ENCODE measurements around the gene RAC2. TPM values are rescaled to one million over a fixed set of nuclear protein-coding genes. Genes with fewer than 3 reads are reported as not detected.

The RAC2 gene
- total and polyA plus RNA-seq, 9 of the 15 experiments (the other 6 are each of a cell fraction or from before 2014, with no cell fraction given) = 22.7 to 103 (median 43.3) TPM

- TF ChIP-seq ARNT (IDR thresholded peaks at IDR 0.05) = no peak
- no peak for TF ChIP-seq ZFX (CRISPR knock-in tag; IDR thresholded peaks at IDR 0.05)
- no peak for TF ChIP-seq ZNF41 (CRISPR knock-in tag; conservative IDR thresholded peaks at IDR 0.05)
- TF ChIP-seq GABPA (tag; conservative IDR thresholded peaks at IDR 0.05; ENCODE audit: low read depth) = no peak
- TF ChIP-seq XRCC3 (IDR thresholded peaks at IDR 0.05) = no peak
- no peak for TF ChIP-seq PRDM10 (IDR thresholded peaks at IDR 0.05; ENCODE audit: partially characterized antibody)
- TF ChIP-seq RBM39 (optimal IDR thresholded peaks at IDR 0.05; ENCODE audit: low read depth, low read length) = no peak
- TF ChIP-seq BACH1 (tag; IDR thresholded peaks at IDR 0.05) = no peak
- TF ChIP-seq MCM5 (IDR thresholded peaks at IDR 0.05; ENCODE audit: low read depth) = no peak
- TF ChIP-seq STAG1 (CRISPR knock-in tag; IDR thresholded peaks at IDR 0.05; ENCODE audit: borderline replicate concordance) = no peak
- TF ChIP-seq ZNF23 (CRISPR knock-in tag; IDR thresholded peaks at IDR 0.05) = no peak
- TF ChIP-seq, protein P1, sequence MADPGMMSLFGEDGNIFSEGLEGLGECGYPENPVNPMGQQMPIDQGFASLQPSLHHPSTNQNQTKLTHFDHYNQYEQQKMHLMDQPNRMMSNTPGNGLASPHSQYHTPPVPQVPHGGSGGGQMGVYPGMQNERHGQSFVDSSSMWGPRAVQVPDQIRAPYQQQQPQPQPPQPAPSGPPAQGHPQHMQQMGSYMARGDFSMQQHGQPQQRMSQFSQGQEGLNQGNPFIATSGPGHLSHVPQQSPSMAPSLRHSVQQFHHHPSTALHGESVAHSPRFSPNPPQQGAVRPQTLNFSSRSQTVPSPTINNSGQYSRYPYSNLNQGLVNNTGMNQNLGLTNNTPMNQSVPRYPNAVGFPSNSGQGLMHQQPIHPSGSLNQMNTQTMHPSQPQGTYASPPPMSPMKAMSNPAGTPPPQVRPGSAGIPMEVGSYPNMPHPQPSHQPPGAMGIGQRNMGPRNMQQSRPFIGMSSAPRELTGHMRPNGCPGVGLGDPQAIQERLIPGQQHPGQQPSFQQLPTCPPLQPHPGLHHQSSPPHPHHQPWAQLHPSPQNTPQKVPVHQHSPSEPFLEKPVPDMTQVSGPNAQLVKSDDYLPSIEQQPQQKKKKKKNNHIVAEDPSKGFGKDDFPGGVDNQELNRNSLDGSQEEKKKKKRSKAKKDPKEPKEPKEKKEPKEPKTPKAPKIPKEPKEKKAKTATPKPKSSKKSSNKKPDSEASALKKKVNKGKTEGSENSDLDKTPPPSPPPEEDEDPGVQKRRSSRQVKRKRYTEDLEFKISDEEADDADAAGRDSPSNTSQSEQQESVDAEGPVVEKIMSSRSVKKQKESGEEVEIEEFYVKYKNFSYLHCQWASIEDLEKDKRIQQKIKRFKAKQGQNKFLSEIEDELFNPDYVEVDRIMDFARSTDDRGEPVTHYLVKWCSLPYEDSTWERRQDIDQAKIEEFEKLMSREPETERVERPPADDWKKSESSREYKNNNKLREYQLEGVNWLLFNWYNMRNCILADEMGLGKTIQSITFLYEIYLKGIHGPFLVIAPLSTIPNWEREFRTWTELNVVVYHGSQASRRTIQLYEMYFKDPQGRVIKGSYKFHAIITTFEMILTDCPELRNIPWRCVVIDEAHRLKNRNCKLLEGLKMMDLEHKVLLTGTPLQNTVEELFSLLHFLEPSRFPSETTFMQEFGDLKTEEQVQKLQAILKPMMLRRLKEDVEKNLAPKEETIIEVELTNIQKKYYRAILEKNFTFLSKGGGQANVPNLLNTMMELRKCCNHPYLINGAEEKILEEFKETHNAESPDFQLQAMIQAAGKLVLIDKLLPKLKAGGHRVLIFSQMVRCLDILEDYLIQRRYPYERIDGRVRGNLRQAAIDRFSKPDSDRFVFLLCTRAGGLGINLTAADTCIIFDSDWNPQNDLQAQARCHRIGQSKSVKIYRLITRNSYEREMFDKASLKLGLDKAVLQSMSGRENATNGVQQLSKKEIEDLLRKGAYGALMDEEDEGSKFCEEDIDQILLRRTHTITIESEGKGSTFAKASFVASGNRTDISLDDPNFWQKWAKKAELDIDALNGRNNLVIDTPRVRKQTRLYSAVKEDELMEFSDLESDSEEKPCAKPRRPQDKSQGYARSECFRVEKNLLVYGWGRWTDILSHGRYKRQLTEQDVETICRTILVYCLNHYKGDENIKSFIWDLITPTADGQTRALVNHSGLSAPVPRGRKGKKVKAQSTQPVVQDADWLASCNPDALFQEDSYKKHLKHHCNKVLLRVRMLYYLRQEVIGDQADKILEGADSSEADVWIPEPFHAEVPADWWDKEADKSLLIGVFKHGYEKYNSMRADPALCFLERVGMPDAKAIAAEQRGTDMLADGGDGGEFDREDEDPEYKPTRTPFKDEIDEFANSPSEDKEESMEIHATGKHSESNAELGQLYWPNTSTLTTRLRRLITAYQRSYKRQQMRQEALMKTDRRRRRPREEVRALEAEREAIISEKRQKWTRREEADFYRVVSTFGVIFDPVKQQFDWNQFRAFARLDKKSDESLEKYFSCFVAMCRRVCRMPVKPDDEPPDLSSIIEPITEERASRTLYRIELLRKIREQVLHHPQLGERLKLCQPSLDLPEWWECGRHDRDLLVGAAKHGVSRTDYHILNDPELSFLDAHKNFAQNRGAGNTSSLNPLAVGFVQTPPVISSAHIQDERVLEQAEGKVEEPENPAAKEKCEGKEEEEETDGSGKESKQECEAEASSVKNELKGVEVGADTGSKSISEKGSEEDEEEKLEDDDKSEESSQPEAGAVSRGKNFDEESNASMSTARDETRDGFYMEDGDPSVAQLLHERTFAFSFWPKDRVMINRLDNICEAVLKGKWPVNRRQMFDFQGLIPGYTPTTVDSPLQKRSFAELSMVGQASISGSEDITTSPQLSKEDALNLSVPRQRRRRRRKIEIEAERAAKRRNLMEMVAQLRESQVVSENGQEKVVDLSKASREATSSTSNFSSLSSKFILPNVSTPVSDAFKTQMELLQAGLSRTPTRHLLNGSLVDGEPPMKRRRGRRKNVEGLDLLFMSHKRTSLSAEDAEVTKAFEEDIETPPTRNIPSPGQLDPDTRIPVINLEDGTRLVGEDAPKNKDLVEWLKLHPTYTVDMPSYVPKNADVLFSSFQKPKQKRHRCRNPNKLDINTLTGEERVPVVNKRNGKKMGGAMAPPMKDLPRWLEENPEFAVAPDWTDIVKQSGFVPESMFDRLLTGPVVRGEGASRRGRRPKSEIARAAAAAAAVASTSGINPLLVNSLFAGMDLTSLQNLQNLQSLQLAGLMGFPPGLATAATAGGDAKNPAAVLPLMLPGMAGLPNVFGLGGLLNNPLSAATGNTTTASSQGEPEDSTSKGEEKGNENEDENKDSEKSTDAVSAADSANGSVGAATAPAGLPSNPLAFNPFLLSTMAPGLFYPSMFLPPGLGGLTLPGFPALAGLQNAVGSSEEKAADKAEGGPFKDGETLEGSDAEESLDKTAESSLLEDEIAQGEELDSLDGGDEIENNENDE (IDR thresholded peaks at IDR 0.05; ENCODE audit: low read depth, low read length) = no peak
Measured at GRCh38 chr22:37243402-37244113, 511 bp downstream of the RAC2 start (continued).

Data from K562 (cell line).